Endothelial cell (in vitro differentiated cells): ENCODE data around the gene TEP1. TPM values are rescaled to one million over a fixed set of nuclear protein-coding genes. Genes with fewer than 3 reads are reported as not detected.
A peak's percentile ranks its signal among the peaks of the same experiment; 100 is the strongest.

Experiments
- DNase-seq: peaks from one replicate; pipeline ENCODE4 v3.0.0; 2021; ENCODE audit warnings: low spot score
- H3K27ac Mint-ChIP-seq: one replicate; pipeline ENCODE4 v1.8.0; 2021; ENCODE audit warnings: mixed read lengths, inconsistent platforms; ENCODE audit not compliant: unreplicated experiment
- H3K27me3 Mint-ChIP-seq: one replicate; pipeline ENCODE4 v1.8.0; 2021; ENCODE audit warnings: mild to moderate bottlenecking, moderate library complexity, mixed read lengths, inconsistent platforms; ENCODE audit not compliant: unreplicated experiment
- H3K36me3 Mint-ChIP-seq: one replicate; pipeline ENCODE4 v1.8.0; 2021; ENCODE audit warnings: mild to moderate bottlenecking, low read depth, mixed read lengths, inconsistent platforms; ENCODE audit not compliant: unreplicated experiment
- H3K4me1 Mint-ChIP-seq: one replicate; pipeline ENCODE4 v1.8.0; 2021; ENCODE audit warnings: mild to moderate bottlenecking, mixed read lengths, inconsistent platforms; ENCODE audit not compliant: unreplicated experiment
- H3K4me3 Mint-ChIP-seq: one replicate; pipeline ENCODE4 v1.8.0; 2021; ENCODE audit warnings: mild to moderate bottlenecking, mixed read lengths, inconsistent platforms; ENCODE audit not compliant: unreplicated experiment
- H3K9me3 Mint-ChIP-seq: one replicate; pipeline ENCODE4 v1.8.0; 2021; ENCODE audit warnings: mixed read lengths, inconsistent platforms; ENCODE audit not compliant: unreplicated experiment
- CTCF ChIP-seq: fragments of 200-600 bp; sonication (generic); IDR thresholded peaks from one replicate; pipeline ENCODE4 v1.5.0; 2021; ENCODE audit warnings: antibody characterized with exemption; ENCODE audit not compliant: unreplicated experiment
- total RNA-seq: library from RNA; stranded (reverse); fragmentation: NEBNext Ultra II Directional; extraction: Animal tissue kit (Norgen Biotek cat#: 25700); gene quantifications from one replicate; pipeline ENCODE4 v1.2.1, GENCODE V29; 2021; ENCODE audit not compliant: unreplicated experiment

TEP1 gene
- total RNA-seq, 1 donor from 2014 or later, result 44.0 TPM

- DNase-seq, result peak; percentile 50
- Mint-ChIP-seq H3K27ac (no peak overlapping the region), H3K36me3 (peaks cover 3% of the 10 kb centered on the region), H3K9me3 (no peaks in the 10 kb centered on the region), H3K27me3 (peaks cover 4% of the 10 kb centered on the region), H3K4me3 (no peak overlapping the region), H3K4me1 (peaks cover 11% of the 10 kb centered on the region)
- peak; percentile 65 for TF ChIP-seq CTCF
These were observed 2.5 kb upstream of the TEP1 start for GRCh38 chr14:20415782-20416206.

GRCh38 chr14:20413744-20414082 lies 412 bp upstream of the TEP1 start:
- H3K9me3 Mint-ChIP-seq, result no peaks in the 10 kb centered on the region
- peak overlapping the region; percentile 97 for H3K4me3 Mint-ChIP-seq
- no peak for DNase-seq
- TF ChIP-seq CTCF, result no peak
- H3K36me3 Mint-ChIP-seq, result peaks cover 10% of the 10 kb centered on the region
- H3K4me1 Mint-ChIP-seq, result peaks cover 11% of the 10 kb centered on the region
- peak overlapping the region; percentile 96 for H3K27ac Mint-ChIP-seq
- peaks cover 4% of the 10 kb centered on the region for H3K27me3 Mint-ChIP-seq

GRCh38 chr14:20412411-20412810 lies 890 bp downstream of the TEP1 start:
- Mint-ChIP-seq H3K27ac (peak overlapping the region; percentile 96), H3K27me3 (peaks cover 4% of the 10 kb centered on the region), H3K4me1 (peaks cover 11% of the 10 kb centered on the region), H3K36me3 (peaks cover 18% of the 10 kb centered on the region), H3K4me3 (peak overlapping the region; percentile 97), H3K9me3 (no peaks in the 10 kb centered on the region)
- DNase-seq, result no peak
- TF ChIP-seq CTCF, result no peak

GRCh38 chr14:20409226-20409625 lies 4.1 kb downstream of the TEP1 start:
- H3K9me3 Mint-ChIP-seq, result no peaks in the 10 kb centered on the region
- TF ChIP-seq CTCF, result no peak
- peaks cover 6% of the 10 kb centered on the region for H3K27me3 Mint-ChIP-seq
- H3K4me1 Mint-ChIP-seq, result peaks cover 7% of the 10 kb centered on the region
- no peak for DNase-seq
- no peak overlapping the region for H3K4me3 Mint-ChIP-seq
- no peak overlapping the region for H3K27ac Mint-ChIP-seq
- peaks cover 42% of the 10 kb centered on the region for H3K36me3 Mint-ChIP-seq

GRCh38 chr14:20403521-20403920 lies 9.8 kb downstream of the TEP1 start:
- no peak overlapping the region for H3K27ac Mint-ChIP-seq

More at GRCh38 chr14:20403521-20403920, 9.8 kb downstream of the TEP1 start:
- Mint-ChIP-seq H3K4me3 (no peak overlapping the region), H3K36me3 (peaks cover 59% of the 10 kb centered on the region), H3K27me3 (peaks cover 1% of the 10 kb centered on the region), H3K4me1 (no peaks in the 10 kb centered on the region), H3K9me3 (no peaks in the 10 kb centered on the region)
- no peak for TF ChIP-seq CTCF
- DNase-seq, result no peak
